Renal pelvis (tissue), 4 donors: Measurements from ENCODE around the gene FANCG. TPM values are rescaled to one million over a fixed set of nuclear protein-coding genes. Genes with fewer than 3 reads are reported as not detected.

Source experiments
- DNase-seq: peaks from one replicate; pipeline ENCODE4 v3.0.0-alpha.2; 2013
- polyA plus RNA-seq, 3 donors: library from polyadenylated mRNA; unstranded; fragments of 120-200 nt; gene quantifications; one replicate each; pipeline ENCODE4 v1.2.1, GENCODE V29; 2013; ENCODE audit not compliant: insufficient read length in 3 of 3

FANCG gene
- polyA plus RNA-seq, 3 donors, result 40.8 to 47.8 (median 41.4) TPM

DNA sequence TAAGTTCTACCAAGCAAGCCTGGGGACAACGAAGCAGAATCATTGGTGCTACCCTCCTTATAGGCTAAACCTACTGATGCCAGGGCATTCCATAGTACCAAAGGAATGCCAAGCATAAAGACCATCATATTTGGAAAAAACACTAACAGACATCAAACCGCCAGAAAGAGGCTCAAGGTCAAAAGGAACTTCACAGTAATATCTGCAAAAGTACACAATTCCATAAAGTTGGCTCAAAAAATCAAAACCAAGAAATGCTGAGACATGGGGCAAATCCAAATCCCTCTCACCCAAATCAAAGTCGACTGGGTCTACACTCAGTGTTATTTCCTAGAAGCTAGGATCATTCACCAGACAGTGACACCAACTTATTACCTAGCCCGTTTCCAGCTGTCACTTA, 10.7 kb downstream of the FANCG start:
- no peak for DNase-seq

- no peak for DNase-seq
Observed at GRCh38 chr9:35067056-35067455, 12.7 kb downstream of the FANCG start.

DNA sequence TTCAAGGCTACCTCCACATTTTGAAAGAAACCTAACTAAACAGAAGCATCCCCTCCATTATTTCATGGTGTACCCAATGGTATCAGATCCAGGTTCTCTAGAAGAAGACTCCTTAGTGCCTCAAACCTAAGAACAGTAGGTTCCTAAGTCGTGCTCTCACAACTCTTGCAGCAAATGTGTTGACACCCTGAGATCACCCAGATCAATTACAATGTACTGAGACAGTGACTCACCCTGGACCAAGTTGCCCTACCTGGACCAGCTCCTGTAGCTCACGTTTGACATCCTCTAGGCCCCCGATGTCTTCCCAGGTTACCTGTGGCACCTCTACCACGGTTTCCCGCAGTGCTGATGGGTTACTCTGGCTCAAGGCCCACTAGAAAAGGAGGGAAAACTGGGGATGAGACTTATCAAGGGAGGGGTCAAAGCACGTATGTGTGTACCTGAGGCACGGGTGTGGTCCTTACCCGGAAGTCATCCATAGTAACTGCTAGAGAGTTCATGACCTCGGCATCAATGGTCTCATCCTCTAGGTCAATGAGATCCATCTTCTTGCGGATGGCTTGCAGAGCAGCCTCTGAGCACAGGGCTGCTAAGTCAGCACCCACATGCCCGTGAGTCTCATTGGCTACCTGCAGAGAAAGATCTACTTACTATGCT, 19.1 kb downstream of the FANCG start:
- DNase-seq, result no peak

- DNase-seq, result no peak
Observed at GRCh38 chr9:35059438-35059837, 20.3 kb downstream of the FANCG start.

- no peak for DNase-seq
Observed at GRCh38 chr9:35057271-35057620, 22.5 kb downstream of the FANCG start.

- DNase-seq, result no peak
Observed at GRCh38 chr9:35056571-35057270, 23.0 kb downstream of the FANCG start.

GRCh38 chr9:35054871-35055644, 24.7 kb downstream of the FANCG start:
- DNase-seq, result no peak

GRCh38 chr9:35054185-35054835, 25.4 kb downstream of the FANCG start:
- no peak for DNase-seq

DNA sequence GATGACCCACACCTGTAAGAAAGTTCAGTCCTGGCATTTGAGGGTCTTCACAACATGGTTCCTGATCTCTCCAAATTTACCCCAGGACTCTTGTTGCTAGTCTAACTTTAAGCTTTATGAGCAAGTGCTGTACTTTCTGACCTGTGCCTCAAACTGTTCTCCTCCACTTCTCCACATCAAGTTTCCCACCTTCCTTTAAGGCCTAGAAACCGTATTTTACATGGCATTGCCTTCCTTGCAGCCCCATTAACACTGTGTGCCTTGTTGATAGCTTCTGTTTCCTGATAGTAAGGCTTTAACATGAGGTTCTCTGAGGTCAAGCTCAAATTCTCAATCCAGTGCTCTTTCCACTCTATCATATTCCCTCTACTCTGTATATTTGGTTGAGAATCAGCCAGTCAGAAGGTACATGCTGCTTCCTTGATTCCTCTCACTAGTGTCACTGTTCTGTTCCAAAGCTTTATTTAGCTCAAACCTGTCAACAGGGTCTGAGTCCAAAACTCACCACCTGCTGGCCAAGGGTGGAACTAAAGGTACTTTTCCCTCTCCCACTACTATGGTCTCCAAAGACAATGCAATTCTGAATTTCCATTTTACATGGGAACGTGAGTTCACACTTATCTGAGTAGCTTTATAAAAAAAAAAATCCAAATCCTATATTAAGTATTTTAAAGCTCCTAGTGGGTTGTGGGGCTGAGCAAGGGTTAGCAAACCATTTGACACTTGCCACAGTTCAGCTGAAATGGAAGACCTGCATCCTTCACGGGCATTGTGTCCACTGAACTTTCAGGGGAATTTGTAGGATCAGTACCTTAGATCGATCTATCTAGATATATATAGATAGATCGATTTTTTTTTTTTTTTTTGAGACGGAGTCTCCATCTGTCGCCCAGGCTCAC, 28.4 kb downstream of the FANCG start:
- peak; percentile 30 for DNase-seq

DNA sequence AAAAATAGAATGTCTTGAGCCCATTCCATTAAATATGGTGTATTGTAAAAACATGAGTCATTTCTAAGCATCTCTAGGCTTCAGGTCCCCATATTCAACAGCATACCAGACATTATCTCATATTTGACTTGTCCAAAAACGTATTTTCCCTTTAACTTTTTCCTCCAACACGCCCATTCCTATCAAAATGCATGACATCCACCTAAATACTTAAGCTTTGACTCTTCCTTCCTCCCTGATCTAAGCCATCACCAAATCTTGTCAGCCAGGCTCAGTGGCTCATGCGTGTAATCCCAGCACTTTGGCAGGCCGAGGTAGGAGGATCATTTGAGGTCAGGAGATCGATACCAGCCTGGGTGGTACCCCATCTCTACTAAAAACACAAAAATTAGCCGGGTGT, 31.2 kb downstream of the FANCG start:
- no peak for DNase-seq

- DNase-seq, result no peak
Observed at GRCh38 chr9:35044071-35044470, 35.7 kb downstream of the FANCG start.

DNA sequence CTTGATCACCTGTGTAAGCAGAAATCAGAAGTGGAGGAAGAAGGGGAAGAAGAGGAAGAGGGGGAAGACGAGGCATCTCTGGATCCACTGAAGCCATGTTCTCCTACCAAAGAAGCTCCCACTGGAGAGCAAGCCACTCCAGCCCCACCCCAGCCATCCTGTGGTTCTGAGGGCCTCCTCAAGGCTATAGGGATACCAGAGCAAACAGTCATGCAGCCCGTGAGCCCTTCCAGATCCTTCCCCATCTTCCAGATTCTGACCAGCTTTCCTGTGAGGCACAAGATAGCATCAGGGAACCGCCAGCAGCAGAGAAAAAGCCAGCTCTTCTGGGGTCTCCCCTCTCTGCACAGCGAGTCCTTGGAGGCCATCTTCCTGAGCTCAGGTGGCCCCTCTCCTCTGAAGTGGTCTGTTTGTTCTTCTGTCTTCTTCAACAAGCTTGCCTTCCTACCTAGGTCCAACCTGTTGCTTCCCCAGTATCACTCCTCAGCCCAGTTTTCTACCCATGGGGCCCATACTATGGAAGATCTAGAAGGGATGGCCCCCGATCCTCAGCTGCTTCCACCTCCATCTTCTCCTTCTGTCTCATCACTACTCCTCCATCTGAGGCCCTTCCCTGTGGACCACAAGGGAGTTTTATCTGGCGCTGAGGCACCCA, 36.7 kb downstream of the FANCG start:
- DNase-seq, result no peak

DNA sequence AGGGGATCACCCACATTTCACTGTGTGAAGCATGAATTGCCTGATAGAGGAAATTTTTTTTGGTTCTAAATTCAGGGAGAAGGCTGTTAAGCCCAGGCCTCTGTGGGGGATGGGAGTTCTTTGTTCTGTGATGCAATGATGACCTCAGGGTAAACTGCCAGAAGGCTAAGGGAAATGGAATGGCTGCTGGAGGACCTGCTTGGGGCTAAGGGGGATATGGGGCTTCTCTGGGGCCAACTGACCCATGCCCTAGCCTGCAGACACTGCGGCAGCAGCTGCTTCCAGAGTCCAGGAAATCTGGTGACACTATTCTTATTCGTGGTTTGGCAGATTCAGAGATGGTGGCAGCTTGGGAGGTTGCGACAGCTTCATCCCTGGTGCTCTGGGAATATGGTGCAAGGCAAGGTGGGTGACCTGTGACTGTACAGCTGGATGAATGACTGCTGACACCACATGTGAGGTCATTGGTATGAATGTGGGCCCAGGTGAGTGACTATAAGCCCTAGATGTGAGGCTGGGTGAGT, 37.6 kb downstream of the FANCG start:
- no peak for DNase-seq

DNA sequence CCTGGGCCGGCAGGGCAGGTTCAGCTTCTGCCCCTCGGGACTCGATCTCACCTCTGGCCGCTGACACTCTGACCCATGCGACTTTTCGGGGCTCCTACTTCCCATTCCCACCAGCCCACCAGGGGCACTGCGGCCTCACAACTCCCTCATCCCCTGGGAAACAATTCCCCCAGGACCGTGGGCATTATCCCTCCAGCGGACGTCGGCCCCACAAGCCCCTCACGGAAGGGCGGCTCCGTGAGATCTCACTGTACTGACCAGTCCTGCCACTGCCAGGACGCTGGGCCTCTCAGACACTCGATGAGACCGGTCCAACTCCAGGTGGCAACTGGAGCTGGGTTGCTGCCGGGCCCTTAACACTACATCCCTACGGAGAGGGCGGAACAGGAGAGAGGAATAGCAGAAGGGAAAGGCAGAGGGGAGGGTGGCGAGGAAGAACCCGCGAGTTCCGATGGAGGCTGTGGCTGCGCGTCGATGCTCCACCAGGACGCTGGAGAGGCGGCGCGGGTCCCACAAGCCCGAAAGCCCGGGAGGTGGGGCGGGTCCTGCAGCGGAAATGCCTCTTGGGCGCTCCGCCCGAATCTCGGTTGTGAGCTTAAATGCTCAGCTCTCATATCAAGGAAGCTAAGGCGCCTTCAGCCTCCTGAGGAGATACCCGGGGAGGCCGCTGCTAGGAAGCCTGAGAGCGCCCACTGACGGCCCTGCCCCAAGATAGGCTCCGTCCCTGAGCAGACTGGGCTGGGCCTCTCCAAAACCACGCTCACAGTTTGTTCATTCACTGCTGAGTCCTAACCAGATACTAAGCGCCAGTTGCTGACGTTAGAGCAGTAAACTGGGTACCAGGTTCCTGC, 43.7 kb downstream of the FANCG start:
- DNase-seq, result peak; percentile 24

DNA sequence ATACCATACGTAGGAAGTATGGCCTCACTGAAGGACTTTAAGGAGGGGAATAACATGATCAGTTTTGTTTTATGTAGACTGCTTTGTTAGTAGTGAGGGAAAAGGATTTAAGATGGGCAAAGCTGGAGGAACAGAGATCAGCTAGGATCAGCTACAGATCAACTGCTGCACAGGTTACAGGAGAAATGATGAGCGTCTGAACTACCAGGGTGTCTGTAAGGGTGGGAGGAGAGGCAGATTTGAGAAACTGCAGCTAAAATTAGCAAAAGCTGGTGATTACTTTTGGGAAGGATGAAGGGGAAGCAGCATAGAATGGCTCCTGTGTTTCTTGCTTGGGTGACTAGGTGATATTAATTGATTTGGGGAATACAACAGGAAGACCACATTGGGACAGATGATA, 46.6 kb downstream of the FANCG start:
- no peak for DNase-seq

- DNase-seq, result no peak
Observed at GRCh38 chr9:35029852-35030251, 49.9 kb downstream of the FANCG start.

- DNase-seq, result no peak
Observed at GRCh38 chr9:35029241-35029640, 50.5 kb downstream of the FANCG start.

DNA sequence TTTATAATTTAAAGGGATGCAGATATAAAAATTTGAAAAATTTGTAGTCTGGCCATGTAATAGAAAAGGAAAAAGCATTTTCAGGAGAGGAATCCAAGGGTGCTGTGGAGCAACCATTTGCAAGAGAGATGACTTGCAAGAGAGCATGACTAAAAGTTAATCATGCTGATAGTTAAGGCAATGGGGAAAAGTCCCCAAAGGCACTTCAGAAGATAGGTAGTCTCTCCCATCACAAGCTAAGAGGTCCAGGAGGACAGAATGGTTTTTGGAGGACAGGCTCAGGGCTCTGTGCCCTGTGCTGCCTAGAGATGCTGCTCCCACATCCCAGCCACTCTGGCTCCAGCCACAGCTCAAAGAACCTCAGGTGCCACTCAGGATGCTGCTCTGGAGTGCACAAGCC, 51.4 kb downstream of the FANCG start:
- no peak for DNase-seq

GRCh38 chr9:35027860-35028259, 51.9 kb downstream of the FANCG start:
- no peak for DNase-seq

- DNase-seq, result no peak
Observed at GRCh38 chr9:35027374-35027773, 52.4 kb downstream of the FANCG start.
